GM23338 (cell line): ENCODE results near the gene PUM1. TPM values are rescaled to one million over a fixed set of nuclear protein-coding genes. Genes with fewer than 3 reads are reported as not detected.

Experiments used
- ATAC-seq: fragments of 200-7000 bp; cut with Tn5 transposase; 3 replicates; pipeline ENCODE4 v1.9.1; 2020
- DNase-seq: peaks from one replicate; pipeline ENCODE4 v3.0.0-alpha.2; 2015; ENCODE audit warnings: low spot score
- H2AFZ ChIP-seq: fragments of 200-600 bp; sonication (generic); 2 replicates; pipeline ENCODE4 v1.8.0; 2016; ENCODE audit warnings: antibody characterized with exemption, mild to moderate bottlenecking, moderate library complexity
- H3F3A ChIP-seq: fragments of 200-600 bp; sonication (generic); replicated peaks from 2 replicates; pipeline ENCODE4 v1.8.0; 2017; ENCODE audit warnings: antibody characterized with exemption, mixed run types, low read depth
- H3K27ac ChIP-seq: fragments of 200-600 bp; sonication (generic); 2 replicates; pipeline ENCODE4 v1.6.1; 2016; ENCODE audit warnings: low read depth
- H3K27me3 ChIP-seq: fragments of 200-600 bp; sonication (generic); 2 replicates; pipeline ENCODE4 v1.8.0; 2016; ENCODE audit warnings: mild to moderate bottlenecking, mixed run types, moderate library complexity; ENCODE audit not compliant: insufficient read depth
- H3K36me3 ChIP-seq: fragments of 200-600 bp; sonication (generic); 2 replicates; pipeline ENCODE4 v1.8.0; 2016; ENCODE audit warnings: mild to moderate bottlenecking; ENCODE audit not compliant: insufficient read depth
- H3K4me1 ChIP-seq: fragments of 200-600 bp; sonication (generic); 2 replicates; pipeline ENCODE4 v1.8.0; 2016; ENCODE audit warnings: mild to moderate bottlenecking, moderate library complexity; ENCODE audit not compliant: insufficient read depth
- H3K4me2 ChIP-seq: fragments of 200-600 bp; sonication (generic); 2 replicates; pipeline ENCODE4 v1.7.1; 2017; ENCODE audit warnings: mixed run types
- H3K4me3 ChIP-seq: fragments of 200-600 bp; sonication (generic); 2 replicates; pipeline ENCODE4 v1.6.1; 2016; ENCODE audit warnings: mixed run types
- H3K79me2 ChIP-seq: fragments of 200-600 bp; sonication (generic); replicated peaks from 2 replicates; pipeline ENCODE4 v1.8.0; 2017; ENCODE audit warnings: mild to moderate bottlenecking; ENCODE audit not compliant: insufficient read depth
- H3K9me2 ChIP-seq: fragments of 200-600 bp; sonication (generic); 2 replicates; pipeline ENCODE4 v1.8.0; 2017; ENCODE audit not compliant: insufficient read depth
- H4K20me1 ChIP-seq: fragments of 200-600 bp; sonication (generic); replicated peaks from 2 replicates; pipeline ENCODE4 v1.8.0; 2017; ENCODE audit warnings: mild to moderate bottlenecking; ENCODE audit not compliant: insufficient read depth
- H3K27ac Mint-ChIP-seq: 2 replicates; pipeline ENCODE4 v1.8.0; 2020; ENCODE audit warnings: inconsistent platforms, mild to moderate bottlenecking, moderate library complexity, mixed read lengths
- H3K27me3 Mint-ChIP-seq: 3 replicates; pipeline ENCODE4 v1.8.0; 2022; ENCODE audit warnings: low read depth, mild to moderate bottlenecking, moderate library complexity, mixed read lengths, inconsistent platforms; ENCODE audit not compliant: insufficient read depth, poor library complexity
- H3K36me3 Mint-ChIP-seq: 3 replicates; pipeline ENCODE4 v1.8.0; 2021; ENCODE audit warnings: low read depth, mild to moderate bottlenecking, inconsistent platforms, moderate library complexity, mixed read lengths
- H3K4me1 Mint-ChIP-seq: 3 replicates; pipeline ENCODE4 v1.8.0; 2020; ENCODE audit warnings: mild to moderate bottlenecking, inconsistent platforms, mixed read lengths
- H3K4me3 Mint-ChIP-seq: 3 replicates; pipeline ENCODE4 v1.8.0; 2021; ENCODE audit warnings: moderate library complexity, mild to moderate bottlenecking, inconsistent platforms, mixed read lengths
- H3K9me3 Mint-ChIP-seq: 3 replicates; pipeline ENCODE4 v1.8.0; 2020; ENCODE audit warnings: moderate library complexity, mild to moderate bottlenecking, inconsistent platforms, mixed read lengths
- CREB1 ChIP-seq: fragments of 250-450 bp; sonication (Bioruptor Pico); IDR thresholded peaks from 2 replicates; pipeline ENCODE4 v1.5.0; 2020; ENCODE audit warnings: low read depth, mild to moderate bottlenecking, moderate library complexity
- EZH2phosphoT487 ChIP-seq: fragments of 200-600 bp; sonication (generic); IDR thresholded peaks from one replicate; pipeline ENCODE4 v1.8.1; 2018; ENCODE audit warnings: antibody characterized with exemption; ENCODE audit not compliant: unreplicated experiment
- JUNB ChIP-seq: IDR thresholded peaks from one replicate; pipeline ENCODE4 v1.6.1; 2016; ENCODE audit warnings: antibody characterized with exemption; ENCODE audit not compliant: unreplicated experiment
- NANOG ChIP-seq: IDR thresholded peaks from 2 replicates; pipeline ENCODE4 v1.6.1; 2016; ENCODE audit warnings: antibody characterized with exemption, borderline replicate concordance
- POLR2AphosphoS5 ChIP-seq: IDR thresholded peaks from 2 replicates; pipeline ENCODE4 v1.6.1; 2016; ENCODE audit warnings: antibody characterized with exemption, low read depth
- STAT1 ChIP-seq: IDR thresholded peaks from one replicate; pipeline ENCODE4 v1.6.1; 2016; ENCODE audit warnings: antibody characterized with exemption; ENCODE audit not compliant: unreplicated experiment
- ZNF114 ChIP-seq: fragments of 250-450 bp; sonication (Bioruptor Pico); IDR thresholded peaks from 2 replicates; pipeline ENCODE4 v1.5.0; 2020; ENCODE audit warnings: mild to moderate bottlenecking, moderate library complexity
- polyA plus RNA-seq: library from polyadenylated mRNA; unstranded; fragments of >200 nt; fragmentation: Nextera tagmentation; extraction: Ambion mirVana; gene quantifications from 2 replicates; pipeline ENCODE4 v1.2.1, GENCODE V29; 2016
- total RNA-seq: library from RNA; depleted of rRNA; stranded (reverse); fragments of >200 nt; shearing (Covaris generic); gene quantifications from 2 replicates; pipeline ENCODE4 v1.2.3, GENCODE V29; 2014
- TF ChIP-seq, protein P1 (sequence below), 2 experiments: fragments of 200-600 bp in 1 of 2; sonication (generic) in 1 of 2; conservative IDR thresholded peaks; 2 replicates each; pipeline versions ENCODE4 v1.5.1 to v1.6.1; 2016 to 2017; ENCODE audit warnings: antibody characterized with exemption in 2 of 2, low read depth in 2 of 2, mild to moderate bottlenecking in 2 of 2, moderate library complexity in 1 of 2
- TF ChIP-seq, protein P2 (sequence below): IDR thresholded peaks from 2 replicates; pipeline ENCODE4 v1.6.1; 2016; ENCODE audit warnings: antibody characterized with exemption
- TF ChIP-seq, protein P3 (sequence below): IDR thresholded peaks from one replicate; pipeline ENCODE4 v1.6.1; 2018; ENCODE audit warnings: antibody characterized with exemption; ENCODE audit not compliant: unreplicated experiment

The PUM1 gene
- total and polyA plus RNA-seq, 2 experiments from 2014 or later: 44.4 to 117 TPM

DNA sequence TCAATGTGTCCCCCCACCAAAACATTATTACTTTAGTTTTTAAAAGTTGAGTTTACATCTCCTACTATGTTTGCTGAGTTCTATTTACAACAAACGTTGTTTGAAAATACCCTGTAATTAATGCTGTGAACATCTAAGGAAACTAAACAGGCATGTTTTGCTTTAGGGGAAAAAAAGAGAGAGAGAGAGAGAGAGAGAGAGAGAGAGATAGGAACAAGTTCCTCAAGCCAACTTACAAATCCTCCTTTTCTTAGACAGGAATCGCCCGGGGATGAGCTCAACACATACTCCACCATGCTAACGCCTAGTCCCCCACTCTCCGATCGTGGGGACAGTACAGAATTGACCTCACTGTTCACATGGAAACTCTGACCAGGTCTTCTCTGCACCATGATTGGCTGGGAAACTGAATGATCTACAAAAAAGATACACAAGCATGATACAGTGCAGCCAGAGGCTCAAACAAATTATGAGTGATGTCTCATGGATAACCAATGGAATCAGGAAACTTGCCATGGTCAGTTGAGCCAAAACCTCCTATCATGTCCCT is 59.8 kb downstream of the PUM1 start:
- peaks cover 19% of the 10 kb centered on the region for H3K4me1 ChIP-seq
- H2AFZ ChIP-seq: no peak overlapping the region
- H3K9me3 Mint-ChIP-seq: no peaks in the 10 kb centered on the region
- H3K79me2 ChIP-seq: peaks cover 99% of the 10 kb centered on the region
- 0 out of 2 replicates have a peak overlapping the region, but pooled peaks have one; percentile 15 for H3K27ac ChIP-seq
- H3K4me3 Mint-ChIP-seq: no peak overlapping the region
- H3K27me3 ChIP-seq: no peaks in the 10 kb centered on the region
- no peak overlapping the region for H3K27ac Mint-ChIP-seq
- H4K20me1 ChIP-seq: peaks cover 75% of the 10 kb centered on the region
- H3K36me3 Mint-ChIP-seq: peaks cover 33% of the 10 kb centered on the region
- H3K4me1 Mint-ChIP-seq: peaks cover 26% of the 10 kb centered on the region
- peaks cover 25% of the 10 kb centered on the region; the same call in 1 of the 2 replicates for H3K36me3 ChIP-seq
- H3K4me3 ChIP-seq: no peak overlapping the region
- no peak for ATAC-seq
- TF ChIP-seq STAT1 (no peak), CREB1 (CRISPR knock-in tag) (no peak), EZH2phosphoT487 (no peak), NANOG (no peak), JUNB (no peak)
- TF ChIP-seq, protein P1, sequence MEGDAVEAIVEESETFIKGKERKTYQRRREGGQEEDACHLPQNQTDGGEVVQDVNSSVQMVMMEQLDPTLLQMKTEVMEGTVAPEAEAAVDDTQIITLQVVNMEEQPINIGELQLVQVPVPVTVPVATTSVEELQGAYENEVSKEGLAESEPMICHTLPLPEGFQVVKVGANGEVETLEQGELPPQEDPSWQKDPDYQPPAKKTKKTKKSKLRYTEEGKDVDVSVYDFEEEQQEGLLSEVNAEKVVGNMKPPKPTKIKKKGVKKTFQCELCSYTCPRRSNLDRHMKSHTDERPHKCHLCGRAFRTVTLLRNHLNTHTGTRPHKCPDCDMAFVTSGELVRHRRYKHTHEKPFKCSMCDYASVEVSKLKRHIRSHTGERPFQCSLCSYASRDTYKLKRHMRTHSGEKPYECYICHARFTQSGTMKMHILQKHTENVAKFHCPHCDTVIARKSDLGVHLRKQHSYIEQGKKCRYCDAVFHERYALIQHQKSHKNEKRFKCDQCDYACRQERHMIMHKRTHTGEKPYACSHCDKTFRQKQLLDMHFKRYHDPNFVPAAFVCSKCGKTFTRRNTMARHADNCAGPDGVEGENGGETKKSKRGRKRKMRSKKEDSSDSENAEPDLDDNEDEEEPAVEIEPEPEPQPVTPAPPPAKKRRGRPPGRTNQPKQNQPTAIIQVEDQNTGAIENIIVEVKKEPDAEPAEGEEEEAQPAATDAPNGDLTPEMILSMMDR (conservative IDR thresholded peaks at IDR 0.05; ENCODE audit: low read depth in 2 of 2): no peak
- H3F3A ChIP-seq: no peaks in the 10 kb centered on the region
- no peak overlapping the region for H3K4me2 ChIP-seq
- no peaks in the 10 kb centered on the region for H3K9me2 ChIP-seq
- no peaks in the 10 kb centered on the region for H3K27me3 Mint-ChIP-seq
- DNase-seq: no peak

DNA sequence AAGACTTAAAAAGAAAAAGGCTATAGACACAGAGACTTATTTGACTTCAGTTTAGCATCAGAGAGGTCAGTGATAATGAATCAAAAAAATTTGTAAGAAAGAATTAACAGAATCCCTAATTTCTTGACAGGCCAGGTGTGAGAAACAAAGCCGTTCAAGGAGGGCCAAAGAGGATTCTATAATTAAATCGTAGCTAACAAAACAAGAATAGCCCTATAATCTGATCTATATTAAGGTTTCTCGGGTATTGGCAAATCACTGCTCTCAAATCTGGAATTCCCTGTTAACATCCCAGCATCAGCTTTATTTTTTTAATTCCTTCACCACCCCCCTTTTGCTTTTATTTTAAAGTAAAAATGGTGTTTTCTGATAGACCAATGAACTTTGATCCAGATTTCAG is 60.3 kb downstream of the PUM1 start:
- Histone ChIP-seq H3K9me2 (no peaks in the 10 kb centered on the region), H3K36me3 (peaks cover 25% of the 10 kb centered on the region; the same call in 1 of the 2 replicates), H3K4me1 (peaks cover 15% of the 10 kb centered on the region), H2AFZ (no peak overlapping the region), H3K79me2 (peaks cover 99% of the 10 kb centered on the region), H3K27ac (no peak overlapping the region), H3K27me3 (no peaks in the 10 kb centered on the region), H3K4me3 (no peak overlapping the region), H4K20me1 (peaks cover 75% of the 10 kb centered on the region), H3K4me2 (no peak overlapping the region), H3F3A (no peaks in the 10 kb centered on the region)
- DNase-seq: no peak
- Mint-ChIP-seq H3K27ac (no peak overlapping the region), H3K4me1 (peaks cover 21% of the 10 kb centered on the region), H3K4me3 (no peak overlapping the region), H3K27me3 (no peaks in the 10 kb centered on the region), H3K9me3 (no peaks in the 10 kb centered on the region), H3K36me3 (peaks cover 35% of the 10 kb centered on the region)
- ATAC-seq: no peak
- no peak for TF ChIP-seq ZNF114
- TF ChIP-seq JUNB: no peak
- TF ChIP-seq, protein P2, sequence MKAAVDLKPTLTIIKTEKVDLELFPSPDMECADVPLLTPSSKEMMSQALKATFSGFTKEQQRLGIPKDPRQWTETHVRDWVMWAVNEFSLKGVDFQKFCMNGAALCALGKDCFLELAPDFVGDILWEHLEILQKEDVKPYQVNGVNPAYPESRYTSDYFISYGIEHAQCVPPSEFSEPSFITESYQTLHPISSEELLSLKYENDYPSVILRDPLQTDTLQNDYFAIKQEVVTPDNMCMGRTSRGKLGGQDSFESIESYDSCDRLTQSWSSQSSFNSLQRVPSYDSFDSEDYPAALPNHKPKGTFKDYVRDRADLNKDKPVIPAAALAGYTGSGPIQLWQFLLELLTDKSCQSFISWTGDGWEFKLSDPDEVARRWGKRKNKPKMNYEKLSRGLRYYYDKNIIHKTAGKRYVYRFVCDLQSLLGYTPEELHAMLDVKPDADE: no peak
- TF ChIP-seq, protein P3, sequence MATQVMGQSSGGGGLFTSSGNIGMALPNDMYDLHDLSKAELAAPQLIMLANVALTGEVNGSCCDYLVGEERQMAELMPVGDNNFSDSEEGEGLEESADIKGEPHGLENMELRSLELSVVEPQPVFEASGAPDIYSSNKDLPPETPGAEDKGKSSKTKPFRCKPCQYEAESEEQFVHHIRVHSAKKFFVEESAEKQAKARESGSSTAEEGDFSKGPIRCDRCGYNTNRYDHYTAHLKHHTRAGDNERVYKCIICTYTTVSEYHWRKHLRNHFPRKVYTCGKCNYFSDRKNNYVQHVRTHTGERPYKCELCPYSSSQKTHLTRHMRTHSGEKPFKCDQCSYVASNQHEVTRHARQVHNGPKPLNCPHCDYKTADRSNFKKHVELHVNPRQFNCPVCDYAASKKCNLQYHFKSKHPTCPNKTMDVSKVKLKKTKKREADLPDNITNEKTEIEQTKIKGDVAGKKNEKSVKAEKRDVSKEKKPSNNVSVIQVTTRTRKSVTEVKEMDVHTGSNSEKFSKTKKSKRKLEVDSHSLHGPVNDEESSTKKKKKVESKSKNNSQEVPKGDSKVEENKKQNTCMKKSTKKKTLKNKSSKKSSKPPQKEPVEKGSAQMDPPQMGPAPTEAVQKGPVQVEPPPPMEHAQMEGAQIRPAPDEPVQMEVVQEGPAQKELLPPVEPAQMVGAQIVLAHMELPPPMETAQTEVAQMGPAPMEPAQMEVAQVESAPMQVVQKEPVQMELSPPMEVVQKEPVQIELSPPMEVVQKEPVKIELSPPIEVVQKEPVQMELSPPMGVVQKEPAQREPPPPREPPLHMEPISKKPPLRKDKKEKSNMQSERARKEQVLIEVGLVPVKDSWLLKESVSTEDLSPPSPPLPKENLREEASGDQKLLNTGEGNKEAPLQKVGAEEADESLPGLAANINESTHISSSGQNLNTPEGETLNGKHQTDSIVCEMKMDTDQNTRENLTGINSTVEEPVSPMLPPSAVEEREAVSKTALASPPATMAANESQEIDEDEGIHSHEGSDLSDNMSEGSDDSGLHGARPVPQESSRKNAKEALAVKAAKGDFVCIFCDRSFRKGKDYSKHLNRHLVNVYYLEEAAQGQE: no peak
- no peak for TF ChIP-seq POLR2AphosphoS5
